ENCODE results near the gene PDLIM3.
A peak's percentile ranks its signal among the peaks of the same experiment; 100 is the strongest.

Gene PDLIM3

GRCh38 chr4:185576314-185576961 lies 41.1 kb upstream of the PDLIM3 start:
- Histone ChIP-seq H3K4me1 (ENCODE audit: control insufficient read depth, insufficient read depth, low read length) (0 out of 2 replicates have a peak, but pooled peaks cover 2% of the 10 kb centered on the region), H3K27ac (ENCODE audit: extremely low read depth, low read depth, low read length) (no peak overlapping the region), H3K9me3 (ENCODE audit: control insufficient read depth, insufficient read depth, low read depth, low read length) (no peaks in the 10 kb centered on the region), H3K36me3 (ENCODE audit: control insufficient read depth in 2 of 2, insufficient read depth in 1 of 2, low read length in 2 of 2) (no peaks in the 10 kb centered on the region), H3K4me3 (ENCODE audit: low read depth, low read length) (no peak overlapping the region)
- POLR2A ChIA-PET: interaction anchor here (0.6 kb wide), 1 partner anchor 100 kb away, joined by 5 read pairs; no protein-coding TSS in a partner anchor
- CTCF ChIA-PET: no interaction called here
- TF ChIP-seq ZNF223 (tag by site-specific recombination; IDR thresholded peaks at IDR 0.05): no peak
- no peak for TF ChIP-seq ZNF571 (tag by site-specific recombination; IDR thresholded peaks at IDR 0.05)
- no peak for TF ChIP-seq ZBTB26 (tag by site-specific recombination; optimal IDR thresholded peaks at IDR 0.05)
- TF ChIP-seq, protein P1, sequence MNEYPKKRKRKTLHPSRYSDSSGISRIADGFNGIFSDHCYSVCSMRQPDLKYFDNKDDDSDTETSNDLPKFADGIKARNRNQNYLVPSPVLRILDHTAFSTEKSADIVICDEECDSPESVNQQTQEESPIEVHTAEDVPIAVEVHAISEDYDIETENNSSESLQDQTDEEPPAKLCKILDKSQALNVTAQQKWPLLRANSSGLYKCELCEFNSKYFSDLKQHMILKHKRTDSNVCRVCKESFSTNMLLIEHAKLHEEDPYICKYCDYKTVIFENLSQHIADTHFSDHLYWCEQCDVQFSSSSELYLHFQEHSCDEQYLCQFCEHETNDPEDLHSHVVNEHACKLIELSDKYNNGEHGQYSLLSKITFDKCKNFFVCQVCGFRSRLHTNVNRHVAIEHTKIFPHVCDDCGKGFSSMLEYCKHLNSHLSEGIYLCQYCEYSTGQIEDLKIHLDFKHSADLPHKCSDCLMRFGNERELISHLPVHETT (tag by site-specific recombination; IDR thresholded peaks at IDR 0.05): no peak
- TF ChIP-seq, protein P2, sequence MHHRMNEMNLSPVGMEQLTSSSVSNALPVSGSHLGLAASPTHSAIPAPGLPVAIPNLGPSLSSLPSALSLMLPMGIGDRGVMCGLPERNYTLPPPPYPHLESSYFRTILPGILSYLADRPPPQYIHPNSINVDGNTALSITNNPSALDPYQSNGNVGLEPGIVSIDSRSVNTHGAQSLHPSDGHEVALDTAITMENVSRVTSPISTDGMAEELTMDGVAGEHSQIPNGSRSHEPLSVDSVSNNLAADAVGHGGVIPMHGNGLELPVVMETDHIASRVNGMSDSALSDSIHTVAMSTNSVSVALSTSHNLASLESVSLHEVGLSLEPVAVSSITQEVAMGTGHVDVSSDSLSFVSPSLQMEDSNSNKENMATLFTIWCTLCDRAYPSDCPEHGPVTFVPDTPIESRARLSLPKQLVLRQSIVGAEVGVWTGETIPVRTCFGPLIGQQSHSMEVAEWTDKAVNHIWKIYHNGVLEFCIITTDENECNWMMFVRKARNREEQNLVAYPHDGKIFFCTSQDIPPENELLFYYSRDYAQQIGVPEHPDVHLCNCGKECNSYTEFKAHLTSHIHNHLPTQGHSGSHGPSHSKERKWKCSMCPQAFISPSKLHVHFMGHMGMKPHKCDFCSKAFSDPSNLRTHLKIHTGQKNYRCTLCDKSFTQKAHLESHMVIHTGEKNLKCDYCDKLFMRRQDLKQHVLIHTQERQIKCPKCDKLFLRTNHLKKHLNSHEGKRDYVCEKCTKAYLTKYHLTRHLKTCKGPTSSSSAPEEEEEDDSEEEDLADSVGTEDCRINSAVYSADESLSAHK (tag by site-specific recombination; IDR thresholded peaks at IDR 0.05): no peak
- TF ChIP-seq ZNF248 (tag by site-specific recombination; IDR thresholded peaks at IDR 0.05): no peak
- TF ChIP-seq ZNF10 (tag by site-specific recombination; IDR thresholded peaks at IDR 0.05): no peak
- TF ChIP-seq ZNF558 (tag by site-specific recombination; IDR thresholded peaks at IDR 0.05): no peak
- no peak for TF ChIP-seq SP3 (tag by site-specific recombination; IDR thresholded peaks at IDR 0.05)
- no peak for TF ChIP-seq ZNF155 (tag by site-specific recombination; IDR thresholded peaks at IDR 0.05)
- TF ChIP-seq ZNF274 (IDR thresholded peaks at IDR 0.05; ENCODE audit: low read length): no peak
- TF ChIP-seq ZNF274 (tag by site-specific recombination; IDR thresholded peaks at IDR 0.05; ENCODE audit: borderline replicate concordance): no peak
- no peak for TF ChIP-seq ZNF16 (tag by site-specific recombination; IDR thresholded peaks at IDR 0.05; ENCODE audit: low read depth)
- TF ChIP-seq HIC1 (tag by site-specific recombination; IDR thresholded peaks at IDR 0.05): no peak

DNA sequence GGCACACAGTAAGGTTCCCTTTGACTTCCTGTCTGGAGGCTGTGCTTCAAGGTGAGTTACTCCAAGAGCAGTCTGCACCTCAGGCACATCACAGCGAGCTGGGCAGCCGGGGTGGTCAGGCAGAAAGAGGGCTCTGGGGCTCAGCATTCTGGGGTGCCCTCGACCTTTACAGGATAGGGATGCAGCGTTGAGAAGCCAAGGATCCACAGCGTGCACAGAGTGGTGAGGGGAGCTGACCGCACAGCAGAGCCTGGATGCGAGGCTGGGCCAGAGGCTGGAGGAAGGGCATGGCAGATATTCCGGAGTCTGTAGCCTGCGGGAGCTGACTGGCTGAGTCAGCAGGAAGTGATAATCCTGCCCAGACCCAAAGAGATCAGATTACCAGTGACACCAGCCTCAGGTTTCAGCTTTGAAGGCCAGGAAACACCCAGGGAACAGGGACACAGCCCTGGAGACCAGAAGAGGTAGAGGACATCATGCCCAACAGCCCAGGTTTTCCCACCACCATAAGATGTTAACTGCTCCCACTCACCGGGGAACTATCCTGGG lies 38.4 kb upstream of the PDLIM3 start:
- Histone ChIP-seq H3K9me3 (ENCODE audit: control insufficient read depth, insufficient read depth, low read depth, low read length) (no peaks in the 10 kb centered on the region), H3K4me3 (ENCODE audit: low read depth, low read length) (no peak overlapping the region), H3K27ac (ENCODE audit: extremely low read depth, low read depth, low read length) (no peak overlapping the region; the same call in 1 of the 2 replicates), H3K4me1 (ENCODE audit: control insufficient read depth, insufficient read depth, low read length) (0 out of 2 replicates have a peak, but pooled peaks cover 2% of the 10 kb centered on the region), H3K36me3 (ENCODE audit: control insufficient read depth in 2 of 2, insufficient read depth in 1 of 2, low read length in 2 of 2) (no peaks in the 10 kb centered on the region)
- CTCF ChIA-PET: no interaction called here
- POLR2A ChIA-PET: interaction anchor here (0.6 to 1.1 kb wide), 3 partner anchors 9 to 38 kb away, joined by 3 to 5 read pairs (median 5); partner anchors contain the start of gene PDLIM3
- peak; percentile 53; the same call in 1 of the 2 replicates for TF ChIP-seq ZNF394 (tag by site-specific recombination; IDR thresholded peaks at IDR 0.05; ENCODE audit: borderline replicate concordance)
- 0 out of 2 replicates have a peak, but pooled peaks have one; percentile 22 for TF ChIP-seq ZNF10 (tag by site-specific recombination; IDR thresholded peaks at IDR 0.05)
- peak; percentile 31; the same call in 1 of the 2 replicates for TF ChIP-seq KLF8 (tag by site-specific recombination; IDR thresholded peaks at IDR 0.05)
- TF ChIP-seq ZNF518A (tag by site-specific recombination; conservative IDR thresholded peaks at IDR 0.05; ENCODE audit: low read depth): peak; percentile 73
- TF ChIP-seq WT1 (tag by site-specific recombination; IDR thresholded peaks at IDR 0.05): no peak
- peak; percentile 45; the same call in 1 of the 2 replicates for TF ChIP-seq ZBTB48 (tag by site-specific recombination; IDR thresholded peaks at IDR 0.05)
- no peak for TF ChIP-seq ZNF701 (tag by site-specific recombination; IDR thresholded peaks at IDR 0.05)

Data from HEK293 (cell line).